ENCODE data around the gene HOXD3.

The HOXD3 gene

GRCh38 chr2:176149481-176149938, 7.6 kb upstream of the HOXD3 start:
- no peak for DNase-seq (ENCODE audit: low read depth)

DNA sequence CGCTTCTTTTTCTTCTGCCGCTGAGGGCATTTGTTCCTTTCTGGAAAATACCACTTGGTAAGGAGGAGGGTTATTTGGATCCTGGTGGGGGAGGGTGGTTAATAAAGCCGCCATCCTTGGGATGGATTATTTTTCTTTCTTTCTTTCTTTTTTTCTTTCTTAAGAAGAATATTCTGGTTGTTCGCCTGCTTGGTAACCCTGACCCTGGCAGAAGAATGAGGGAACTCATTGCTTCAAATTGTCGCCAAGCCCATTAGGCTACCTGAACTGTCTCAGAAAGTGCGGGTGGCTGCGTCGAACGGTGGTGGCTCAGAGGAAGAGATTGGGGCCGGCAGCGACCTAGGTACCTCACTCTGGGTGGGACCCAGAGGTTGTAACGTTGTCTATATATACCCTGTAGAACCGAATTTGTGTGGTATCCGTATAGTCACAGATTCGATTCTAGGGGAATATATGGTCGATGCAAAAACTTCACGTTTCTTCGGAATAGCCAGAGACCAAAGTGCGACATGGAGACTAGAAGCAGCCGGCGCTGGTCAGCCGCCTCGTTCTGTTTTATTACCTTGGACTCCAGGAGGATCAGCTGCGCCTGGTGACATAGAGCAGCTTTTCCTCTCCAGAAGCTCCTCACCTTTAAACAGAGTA, 7.0 kb upstream of the HOXD3 start:
- DNase-seq (ENCODE audit: low read depth): no peak

- DNase-seq (ENCODE audit: low read depth): no peak
Measured at GRCh38 chr2:176150584-176151441, 6.3 kb upstream of the HOXD3 start.

DNA sequence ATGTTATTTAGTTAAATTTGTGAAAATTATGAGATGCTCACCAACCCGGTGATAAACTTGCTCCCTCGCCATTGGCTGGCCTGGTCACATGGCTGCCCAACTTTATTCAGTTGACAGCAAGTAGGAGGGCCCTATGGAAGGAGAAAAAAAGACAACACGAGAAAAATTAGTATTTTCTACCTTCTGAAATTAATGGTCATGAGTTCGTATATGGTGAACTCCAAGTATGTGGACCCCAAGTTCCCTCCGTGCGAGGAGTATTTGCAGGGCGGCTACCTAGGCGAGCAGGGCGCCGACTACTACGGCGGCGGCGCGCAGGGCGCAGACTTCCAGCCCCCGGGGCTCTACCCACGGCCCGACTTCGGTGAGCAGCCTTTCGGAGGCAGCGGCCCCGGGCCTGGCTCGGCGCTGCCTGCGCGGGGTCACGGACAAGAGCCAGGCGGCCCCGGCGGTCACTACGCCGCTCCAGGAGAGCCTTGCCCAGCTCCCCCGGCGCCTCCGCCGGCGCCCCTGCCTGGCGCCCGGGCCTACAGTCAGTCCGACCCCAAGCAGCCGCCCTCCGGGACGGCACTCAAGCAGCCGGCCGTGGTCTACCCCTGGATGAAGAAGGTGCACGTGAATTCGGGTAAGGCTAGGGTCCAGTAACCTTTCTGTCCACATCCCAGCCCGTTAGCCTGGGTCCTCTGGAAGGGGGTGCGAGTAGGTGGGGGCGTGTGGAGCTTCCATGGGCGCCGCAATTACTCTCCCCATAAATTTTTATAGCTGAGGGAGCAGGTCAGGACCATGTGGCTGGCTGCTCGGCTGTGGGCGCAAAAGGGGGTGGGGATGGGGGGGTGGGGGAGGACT, 5.4 kb upstream of the HOXD3 start, which contains the start of gene HOXD4:
TSS of gene HOXD4 (plus strand) at position 109 of the 846 bp plus-strand sequence. CDS start at position 193, 84 bp downstream.
- no peak for DNase-seq (ENCODE audit: low read depth)

GRCh38 chr2:176152350-176153181, 4.5 kb upstream of the HOXD3 start:
- no peak for DNase-seq (ENCODE audit: low read depth)

DNA sequence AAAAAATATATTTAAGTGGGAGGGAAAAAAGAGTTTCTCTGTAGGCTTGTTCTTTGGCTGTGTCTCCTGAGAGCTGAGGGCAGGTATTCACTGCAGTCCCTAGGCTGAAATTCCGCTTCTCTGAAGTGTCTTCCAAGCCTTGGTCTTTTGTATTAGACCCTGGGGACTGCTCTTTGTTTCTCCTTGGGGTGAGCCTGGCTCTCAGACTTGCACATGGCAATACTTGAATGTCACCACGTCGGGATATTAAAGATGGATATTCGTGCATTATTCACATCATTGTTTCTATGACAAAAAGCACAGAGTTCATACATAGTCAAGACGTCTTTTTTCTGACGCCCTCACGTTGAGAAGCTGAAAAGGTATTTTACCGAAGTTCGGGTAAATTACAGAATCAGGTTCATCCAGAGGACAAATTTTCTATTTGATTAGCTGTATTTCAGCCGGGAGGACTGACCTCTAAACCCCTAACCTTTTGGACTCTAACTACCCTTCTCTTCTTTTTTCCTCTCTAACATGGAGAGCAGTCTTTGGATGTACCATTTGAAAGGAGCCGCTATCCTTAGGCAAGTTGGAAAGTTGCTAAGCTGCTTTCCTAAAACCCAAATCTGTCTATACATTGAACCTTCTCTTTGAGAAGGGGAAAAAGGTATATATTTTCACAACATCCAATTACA, 2.4 kb upstream of the HOXD3 start:
- no peak for DNase-seq (ENCODE audit: low read depth)

GRCh38 chr2:176155356-176156044, 1.6 kb upstream of the HOXD3 start:
- no peak for DNase-seq (ENCODE audit: low read depth)

- DNase-seq (ENCODE audit: low read depth): no peak
Measured at GRCh38 chr2:176156301-176156806, 753 bp upstream of the HOXD3 start.

- DNase-seq (ENCODE audit: low read depth): no peak
Measured at GRCh38 chr2:176157499-176158185, 535 bp downstream of the HOXD3 start.

- no peak for DNase-seq (ENCODE audit: low read depth)
Measured at GRCh38 chr2:176158186-176158591, 1.1 kb downstream of the HOXD3 start.

- DNase-seq (ENCODE audit: low read depth): no peak
Measured at GRCh38 chr2:176158855-176159662, 2.0 kb downstream of the HOXD3 start.

- DNase-seq (ENCODE audit: low read depth): no peak
Measured at GRCh38 chr2:176159663-176160250, 2.6 kb downstream of the HOXD3 start.

DNA sequence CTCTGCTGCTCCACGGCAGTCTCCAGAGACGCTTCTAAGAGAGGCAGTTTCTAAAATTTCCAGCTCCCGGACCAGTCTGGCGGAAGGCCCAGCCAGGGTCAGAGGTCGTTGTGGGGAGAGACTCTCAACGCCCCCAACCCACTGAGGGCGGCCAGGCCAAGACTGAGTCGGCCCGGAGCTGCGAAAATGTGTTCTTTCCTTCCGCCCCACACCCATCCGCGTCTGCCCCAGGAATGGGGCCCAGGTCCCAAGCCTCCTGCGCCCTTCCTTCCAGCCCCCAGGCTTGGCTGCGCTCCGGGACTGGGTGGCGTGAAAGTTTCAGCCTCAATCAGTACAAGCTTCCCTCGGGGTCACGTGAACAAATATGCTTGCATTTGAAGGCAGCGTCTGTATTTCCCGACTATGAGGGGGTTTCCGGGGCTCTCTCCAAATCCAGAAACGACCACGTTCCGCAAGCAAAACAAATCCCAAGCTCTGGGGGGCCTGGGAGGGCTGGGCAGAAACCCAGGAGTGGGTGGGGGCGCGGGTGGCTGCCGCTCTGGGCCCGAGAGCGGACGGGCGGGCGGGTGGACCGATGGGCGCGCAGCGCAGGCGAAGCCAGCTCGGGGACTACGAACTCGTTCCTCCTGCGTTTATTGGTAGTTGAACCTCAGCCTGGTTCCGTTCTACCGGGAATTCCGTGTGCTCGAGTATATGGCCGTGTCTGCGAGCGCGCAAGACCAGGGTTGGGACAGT, 3.3 kb downstream of the HOXD3 start:
- no peak for DNase-seq (ENCODE audit: low read depth)

DNA sequence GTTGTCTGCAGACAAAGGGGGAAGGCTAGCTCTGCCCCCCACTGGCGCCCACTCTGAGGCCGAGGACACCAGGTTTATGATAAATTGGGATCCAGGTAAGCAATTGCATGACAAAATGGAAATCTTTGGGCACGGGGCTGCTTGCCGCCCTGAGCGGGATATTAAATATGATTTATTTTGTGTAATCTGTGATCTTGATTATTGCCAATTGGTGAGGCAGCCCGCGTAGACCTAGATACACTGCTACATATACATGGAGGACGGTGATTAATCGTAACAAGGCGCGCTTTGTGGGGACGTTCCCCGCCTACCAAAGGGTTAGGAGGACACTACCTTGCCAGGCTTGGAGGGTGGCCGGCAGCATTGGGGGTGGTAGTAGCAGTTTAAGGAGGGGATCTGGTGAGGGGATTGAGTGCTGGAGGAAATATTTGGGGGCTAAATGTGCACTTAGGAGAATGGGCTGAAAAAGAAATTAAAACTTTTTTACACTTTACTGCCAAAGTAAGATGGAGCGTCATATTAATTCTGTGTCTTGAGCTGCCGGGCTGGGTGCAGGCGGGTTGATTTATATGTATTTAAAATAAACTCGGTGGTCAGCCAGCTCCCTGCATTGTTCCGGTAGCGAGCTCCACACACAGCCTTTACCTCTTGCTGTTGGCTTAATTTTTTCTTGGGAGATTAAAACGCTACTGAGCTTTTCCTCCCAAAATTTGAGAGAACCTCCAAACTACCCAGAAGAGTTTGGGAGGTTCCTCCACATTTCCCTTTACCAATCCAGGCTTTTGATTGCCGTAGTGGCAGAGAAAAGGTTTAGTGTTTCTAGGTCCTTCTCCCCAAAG, 4.1 kb downstream of the HOXD3 start:
- no peak for DNase-seq (ENCODE audit: low read depth)

GRCh38 chr2:176161825-176162626, 4.9 kb downstream of the HOXD3 start:
- DNase-seq (ENCODE audit: low read depth): no peak
